Panc1 (cell line): Measurements from ENCODE around the gene EVI5. TPM values are rescaled to one million over a fixed set of nuclear protein-coding genes. Genes with fewer than 3 reads are reported as not detected.

ENCODE experiments used
- ATAC-seq: fragments of 200-7000 bp; cut with Tn5 transposase; 2 replicates; pipeline ENCODE4 v1.9.1; 2020; ENCODE audit warnings: mild to moderate bottlenecking, moderate library complexity
- BruUV-seq: library from RNA; stranded (reverse); fragments of 400-500 nt; replicated peaks from 2 replicates; lab custom pipeline; 2021; lab: Mats Ljungman, UMichigan
- CTCF ChIA-PET: fragments of 300-600 bp; sonication (Branson Sonifier 250); formaldehyde crosslinking; loops from one replicate; lab custom pipeline; 2022; ENCODE audit warnings: antibody characterized with exemption; lab: Charles Lee
- POLR2A ChIA-PET: fragments of 300-600 bp; sonication (Branson Sonifier 250); formaldehyde crosslinking; loops from one replicate; lab custom pipeline; 2022; ENCODE audit warnings: antibody characterized with exemption; lab: Charles Lee
- DNase-seq: peaks from one replicate; pipeline ENCODE4 v3.0.0-alpha.2; 2010; ENCODE audit warnings: low read depth, low spot score
- H3K27ac ChIP-seq: 2 replicates; pipeline ENCODE4 v1.5.1; 2011; ENCODE audit warnings: mild to moderate bottlenecking, low read length, inconsistent platforms
- H3K27me3 ChIP-seq: fragments of 200-500 bp; sonication (Bioruptor generic); 2 replicates; pipeline ENCODE4 v1.6.0; 2014; ENCODE audit warnings: low read length, inconsistent platforms; ENCODE audit not compliant: control insufficient read depth, insufficient read depth
- H3K36me3 ChIP-seq: fragments of 200-500 bp; sonication (Bioruptor generic); 2 replicates; pipeline ENCODE4 v1.5.1; 2014; ENCODE audit warnings: inconsistent platforms, mild to moderate bottlenecking, low read length, moderate library complexity; ENCODE audit not compliant: control insufficient read depth, insufficient read depth
- H3K4me1 ChIP-seq: 2 replicates; pipeline ENCODE4 v1.5.1; 2011; ENCODE audit warnings: inconsistent platforms, mild to moderate bottlenecking, low read length, moderate library complexity; ENCODE audit not compliant: control insufficient read depth, insufficient read depth
- H3K4me3 ChIP-seq, 2 experiments: 2 replicates each; pipeline ENCODE4 v1.5.1; 2011 to 2012; ENCODE audit warnings: low read depth in 2 of 2, low read length in 2 of 2, mild to moderate bottlenecking in 2 of 2, inconsistent platforms in 1 of 2, moderate library complexity in 1 of 2
- H3K9me3 ChIP-seq: fragments of 200-500 bp; sonication (Bioruptor generic); 2 replicates; pipeline ENCODE4 v1.5.1; 2014; ENCODE audit warnings: low read depth, mild to moderate bottlenecking, inconsistent platforms, low read length, moderate library complexity; ENCODE audit not compliant: control insufficient read depth, insufficient read depth
- CTCF ChIP-seq: fragments of 450-650 bp; IDR thresholded peaks from 2 replicates; pipeline ENCODE4 v1.5.1; 2017; ENCODE audit warnings: mild to moderate bottlenecking
- POLR2AphosphoS5 ChIP-seq: IDR thresholded peaks from 2 replicates; pipeline ENCODE4 v1.6.1; 2012; ENCODE audit warnings: mild to moderate bottlenecking, low read depth, low read length, moderate library complexity
- SIN3A ChIP-seq: IDR thresholded peaks from 2 replicates; pipeline ENCODE4 v1.6.1; 2012; ENCODE audit warnings: low read depth, mild to moderate bottlenecking, low read length, moderate library complexity, borderline replicate concordance; ENCODE audit not compliant: insufficient read depth
- TCF7L2 ChIP-seq: IDR thresholded peaks from 2 replicates; pipeline ENCODE4 v1.6.1; 2011; ENCODE audit warnings: mild to moderate bottlenecking, low read depth, low read length, inconsistent platforms
- in situ Hi-C: cut with HindIII; loops from 2 replicates; pipeline ENCODE4 v1.10.0; 2016; ENCODE audit warnings: low sequenced_read_pairs, low pct_unique_long_range_greater_than_20kb
- intact Hi-C: fragments of 100-400 bp; cut with micrococcal nuclease; formaldehyde crosslinking; loops from one replicate; pipeline ENCODE4 v1.10.0; 2022; ENCODE audit not compliant: unreplicated experiment
- total RNA-seq: library from RNA; stranded (reverse); gene quantifications from one replicate; pipeline ENCODE4 v1.2.1, GENCODE V29; 2021; ENCODE audit not compliant: unreplicated experiment
- TF ChIP-seq, protein P1 (sequence below), 2 experiments: IDR thresholded peaks; 2 replicates each; pipeline ENCODE4 v1.6.1; 2011 to 2012; ENCODE audit warnings: low read depth in 2 of 2, control low read depth in 1 of 2, low read length in 1 of 2, mild to moderate bottlenecking in 1 of 2, moderate library complexity in 1 of 2; ENCODE audit not compliant: insufficient read depth in 1 of 2

Gene EVI5
- total RNA-seq, 1 experiment from 2014 or later: 21.2 TPM

- BruUV-seq: no TSS peak
- H3K27ac ChIP-seq: no peak overlapping the region
- in situ Hi-C loops: no loop called here
- POLR2A ChIA-PET: no interaction called here
- CTCF ChIA-PET: no interaction called here
- H3K4me1 ChIP-seq: no peaks in the 10 kb centered on the region
- intact Hi-C loops: no loop called here
- no peaks in the 10 kb centered on the region for H3K27me3 ChIP-seq
- no peaks in the 10 kb centered on the region for H3K9me3 ChIP-seq
- no peak overlapping the region for H3K4me3 ChIP-seq
- no peak for DNase-seq
- ATAC-seq: no peak
- TF ChIP-seq TCF7L2: no peak
- no peak for TF ChIP-seq CTCF
- TF ChIP-seq, protein P1, sequence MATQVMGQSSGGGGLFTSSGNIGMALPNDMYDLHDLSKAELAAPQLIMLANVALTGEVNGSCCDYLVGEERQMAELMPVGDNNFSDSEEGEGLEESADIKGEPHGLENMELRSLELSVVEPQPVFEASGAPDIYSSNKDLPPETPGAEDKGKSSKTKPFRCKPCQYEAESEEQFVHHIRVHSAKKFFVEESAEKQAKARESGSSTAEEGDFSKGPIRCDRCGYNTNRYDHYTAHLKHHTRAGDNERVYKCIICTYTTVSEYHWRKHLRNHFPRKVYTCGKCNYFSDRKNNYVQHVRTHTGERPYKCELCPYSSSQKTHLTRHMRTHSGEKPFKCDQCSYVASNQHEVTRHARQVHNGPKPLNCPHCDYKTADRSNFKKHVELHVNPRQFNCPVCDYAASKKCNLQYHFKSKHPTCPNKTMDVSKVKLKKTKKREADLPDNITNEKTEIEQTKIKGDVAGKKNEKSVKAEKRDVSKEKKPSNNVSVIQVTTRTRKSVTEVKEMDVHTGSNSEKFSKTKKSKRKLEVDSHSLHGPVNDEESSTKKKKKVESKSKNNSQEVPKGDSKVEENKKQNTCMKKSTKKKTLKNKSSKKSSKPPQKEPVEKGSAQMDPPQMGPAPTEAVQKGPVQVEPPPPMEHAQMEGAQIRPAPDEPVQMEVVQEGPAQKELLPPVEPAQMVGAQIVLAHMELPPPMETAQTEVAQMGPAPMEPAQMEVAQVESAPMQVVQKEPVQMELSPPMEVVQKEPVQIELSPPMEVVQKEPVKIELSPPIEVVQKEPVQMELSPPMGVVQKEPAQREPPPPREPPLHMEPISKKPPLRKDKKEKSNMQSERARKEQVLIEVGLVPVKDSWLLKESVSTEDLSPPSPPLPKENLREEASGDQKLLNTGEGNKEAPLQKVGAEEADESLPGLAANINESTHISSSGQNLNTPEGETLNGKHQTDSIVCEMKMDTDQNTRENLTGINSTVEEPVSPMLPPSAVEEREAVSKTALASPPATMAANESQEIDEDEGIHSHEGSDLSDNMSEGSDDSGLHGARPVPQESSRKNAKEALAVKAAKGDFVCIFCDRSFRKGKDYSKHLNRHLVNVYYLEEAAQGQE (IDR thresholded peaks at IDR 0.05; ENCODE audit: insufficient read depth in 1 of 2, low read depth in 2 of 2, low read length in 1 of 2): no peak
- TF ChIP-seq SIN3A: no peak
- no peaks in the 10 kb centered on the region; the same call in 1 of the 2 replicates for H3K36me3 ChIP-seq
Observed at GRCh38 chr1:92701147-92701546, 83.8 kb downstream of the EVI5 start.

GRCh38 chr1:92698932-92699331 is 86.0 kb downstream of the EVI5 start:
- TF ChIP-seq POLR2AphosphoS5: no peak
- TF ChIP-seq CTCF: no peak
- no peak for TF ChIP-seq TCF7L2
- no peak for TF ChIP-seq SIN3A
- TF ChIP-seq, protein P1 (IDR thresholded peaks at IDR 0.05; ENCODE audit: insufficient read depth in 1 of 2, low read depth in 2 of 2, low read length in 1 of 2): no peak
- H3K4me3 ChIP-seq: no peak overlapping the region
- in situ Hi-C loops (no loop called here), intact Hi-C loops (no loop called here)
- H3K36me3 ChIP-seq: no peaks in the 10 kb centered on the region; the same call in 1 of the 2 replicates
- BruUV-seq: no TSS peak
- H3K9me3 ChIP-seq: no peaks in the 10 kb centered on the region
- H3K27me3 ChIP-seq: no peaks in the 10 kb centered on the region
- ATAC-seq: no peak
- no peaks in the 10 kb centered on the region for H3K4me1 ChIP-seq
- CTCF ChIA-PET: no interaction called here
- no peak overlapping the region for H3K27ac ChIP-seq
- POLR2A ChIA-PET: no interaction called here
- DNase-seq: no peak
